A673 (cell line): ENCODE measurements around the gene SLC35E4. TPM values are rescaled to one million over a fixed set of nuclear protein-coding genes. Genes with fewer than 3 reads are reported as not detected.

Experiments
- BruUV-seq: library from RNA; stranded (reverse); fragments of 400-500 nt; replicated peaks from 2 replicates; lab custom pipeline; 2021; lab: Mats Ljungman, UMichigan
- CTCF ChIA-PET: fragments of 300-600 bp; sonication (Branson Sonifier 250); formaldehyde crosslinking; loops from one replicate; lab custom pipeline; 2022; ENCODE audit warnings: antibody characterized with exemption; lab: Charles Lee
- POLR2A ChIA-PET: fragments of 300-600 bp; sonication (Branson Sonifier 250); formaldehyde crosslinking; loops from one replicate; lab custom pipeline; 2022; ENCODE audit warnings: antibody characterized with exemption; ENCODE audit not compliant: low non-redundant PET; lab: Charles Lee
- DNase-seq: peaks from one replicate; pipeline ENCODE4 v3.0.0-alpha.2; 2015; ENCODE audit warnings: low spot score
- H3K27ac ChIP-seq: fragments of 200-600 bp; sonication (generic); 2 replicates; pipeline ENCODE4 v1.5.1; 2016; ENCODE audit warnings: mixed run types, low read depth, mild to moderate bottlenecking, mixed read lengths, antibody characterized with exemption, low read length; ENCODE audit not compliant: poor library complexity, severe bottlenecking
- H3K27me3 ChIP-seq: fragments of 200-600 bp; sonication (generic); replicated peaks from 2 replicates; pipeline ENCODE4 v1.6.1; 2017; ENCODE audit warnings: mixed run types, low read depth, mild to moderate bottlenecking, mixed read lengths, antibody characterized with exemption, low read length; ENCODE audit not compliant: insufficient read depth, poor library complexity
- H3K36me3 ChIP-seq: fragments of 200-600 bp; sonication (generic); 2 replicates; pipeline ENCODE4 v1.6.1; 2016; ENCODE audit warnings: mixed run types, mild to moderate bottlenecking, mixed read lengths, antibody characterized with exemption, low read length; ENCODE audit not compliant: insufficient read depth, poor library complexity, severe bottlenecking
- H3K4me1 ChIP-seq: fragments of 200-600 bp; sonication (generic); 2 replicates; pipeline ENCODE4 v1.6.1; 2017; ENCODE audit warnings: mixed run types, mild to moderate bottlenecking, mixed read lengths, antibody characterized with exemption, low read length; ENCODE audit not compliant: insufficient read depth, poor library complexity, severe bottlenecking
- H3K4me3 ChIP-seq: fragments of 200-600 bp; sonication (generic); 2 replicates; pipeline ENCODE4 v1.5.1; 2016; ENCODE audit warnings: low read depth, mixed run types, mild to moderate bottlenecking, mixed read lengths, low read length; ENCODE audit not compliant: poor library complexity, severe bottlenecking
- H3K9me3 ChIP-seq: fragments of 200-600 bp; sonication (generic); 2 replicates; pipeline ENCODE4 v1.6.1; 2016; ENCODE audit warnings: mixed run types, low read depth, mild to moderate bottlenecking, mixed read lengths, antibody characterized with exemption, low read length; ENCODE audit not compliant: poor library complexity, severe bottlenecking
- EZH2 ChIP-seq: fragments of 200-600 bp; sonication (generic); IDR thresholded peaks from 2 replicates; pipeline ENCODE4 v1.6.1; 2017; ENCODE audit warnings: borderline replicate concordance, low read depth, mild to moderate bottlenecking, mixed read lengths, antibody characterized with exemption, low read length; ENCODE audit not compliant: poor library complexity, severe bottlenecking
- intact Hi-C: fragments of 100-400 bp; cut with micrococcal nuclease; formaldehyde crosslinking; loops from one replicate; pipeline ENCODE4 v1.10.0; 2022; ENCODE audit not compliant: unreplicated experiment
- total RNA-seq: library from RNA; stranded (reverse); gene quantifications from 2 replicates; pipeline ENCODE4 v1.2.3, GENCODE V29; 2021
- TF ChIP-seq, protein P1 (sequence below): fragments of 300-800, 200-600 bp; sonication (generic); conservative IDR thresholded peaks from 2 replicates; pipeline ENCODE4 v1.5.1; 2017; ENCODE audit warnings: low read depth, mild to moderate bottlenecking, antibody characterized with exemption, low read length, moderate library complexity, mixed read lengths

Gene SLC35E4
- total RNA-seq, 1 experiment from 2014 or later: 2.4 TPM

GRCh38 chr22:30646518-30647160 is 11.1 kb downstream of the SLC35E4 start:
- no peak overlapping the region for H3K27ac ChIP-seq
- H3K4me3 ChIP-seq: no peak overlapping the region
- intact Hi-C loops: no loop called here
- no peaks in the 10 kb centered on the region for H3K36me3 ChIP-seq
- no TSS peak for BruUV-seq
- CTCF ChIA-PET: no interaction called here
- DNase-seq: no peak
- POLR2A ChIA-PET: no interaction called here
- H3K9me3 ChIP-seq: no peaks in the 10 kb centered on the region
- TF ChIP-seq EZH2: no peak
- TF ChIP-seq, protein P1, sequence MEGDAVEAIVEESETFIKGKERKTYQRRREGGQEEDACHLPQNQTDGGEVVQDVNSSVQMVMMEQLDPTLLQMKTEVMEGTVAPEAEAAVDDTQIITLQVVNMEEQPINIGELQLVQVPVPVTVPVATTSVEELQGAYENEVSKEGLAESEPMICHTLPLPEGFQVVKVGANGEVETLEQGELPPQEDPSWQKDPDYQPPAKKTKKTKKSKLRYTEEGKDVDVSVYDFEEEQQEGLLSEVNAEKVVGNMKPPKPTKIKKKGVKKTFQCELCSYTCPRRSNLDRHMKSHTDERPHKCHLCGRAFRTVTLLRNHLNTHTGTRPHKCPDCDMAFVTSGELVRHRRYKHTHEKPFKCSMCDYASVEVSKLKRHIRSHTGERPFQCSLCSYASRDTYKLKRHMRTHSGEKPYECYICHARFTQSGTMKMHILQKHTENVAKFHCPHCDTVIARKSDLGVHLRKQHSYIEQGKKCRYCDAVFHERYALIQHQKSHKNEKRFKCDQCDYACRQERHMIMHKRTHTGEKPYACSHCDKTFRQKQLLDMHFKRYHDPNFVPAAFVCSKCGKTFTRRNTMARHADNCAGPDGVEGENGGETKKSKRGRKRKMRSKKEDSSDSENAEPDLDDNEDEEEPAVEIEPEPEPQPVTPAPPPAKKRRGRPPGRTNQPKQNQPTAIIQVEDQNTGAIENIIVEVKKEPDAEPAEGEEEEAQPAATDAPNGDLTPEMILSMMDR: no peak
- H3K4me1 ChIP-seq: peaks cover 7% of the 10 kb centered on the region
- H3K27me3 ChIP-seq: no peaks in the 10 kb centered on the region

DNA sequence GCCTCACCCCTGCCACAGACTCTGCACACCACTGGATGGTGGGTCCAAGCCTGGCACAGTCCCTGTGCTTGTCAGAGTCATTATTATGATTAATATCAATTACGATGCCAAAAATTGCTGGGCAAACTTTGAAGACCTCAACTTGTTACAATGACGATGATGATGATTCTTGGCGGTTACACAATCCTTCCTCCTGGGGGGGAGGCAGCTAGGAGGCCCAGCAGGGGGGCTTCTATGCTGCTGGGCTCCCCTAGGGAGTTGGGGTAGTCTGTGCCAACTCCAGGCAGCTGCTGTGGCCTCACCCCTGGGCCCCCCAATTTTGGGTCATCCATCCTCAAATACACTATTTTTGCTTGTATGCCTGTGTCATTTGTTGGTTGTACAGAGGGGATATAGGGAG is 12.0 kb downstream of the SLC35E4 start:
- TF ChIP-seq, protein P1: no peak
- TF ChIP-seq EZH2: no peak
- CTCF ChIA-PET: no interaction called here

DNA sequence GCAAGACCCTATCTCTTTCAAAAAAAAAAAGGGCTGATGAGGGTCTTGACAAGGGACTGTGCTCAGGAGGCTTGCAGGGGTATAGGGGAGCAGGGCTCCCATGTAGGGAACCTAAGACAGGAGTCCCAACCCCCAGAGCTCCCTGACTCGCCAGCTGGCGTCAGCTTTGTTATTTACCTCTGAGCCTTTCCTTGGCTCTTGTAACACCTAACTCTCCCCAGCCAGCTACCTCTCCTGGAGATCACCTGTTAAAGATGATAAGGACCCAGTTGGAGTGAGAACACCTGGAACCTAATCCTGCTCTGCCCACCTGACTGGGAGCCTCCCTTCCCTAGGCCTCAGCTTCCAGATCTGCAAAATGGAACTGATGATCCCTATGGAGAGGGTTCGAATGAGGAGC is 13.2 kb downstream of the SLC35E4 start:
- H3K9me3 ChIP-seq: no peaks in the 10 kb centered on the region
- no peak overlapping the region for H3K27ac ChIP-seq
- H3K4me1 ChIP-seq: peaks cover 7% of the 10 kb centered on the region
- intact Hi-C loops: no loop called here
- CTCF ChIA-PET: interaction anchor here (0.6 kb wide), 1 partner anchor 17 kb away, joined by 3 read pairs; no protein-coding TSS in a partner anchor
- H3K36me3 ChIP-seq: no peaks in the 10 kb centered on the region
- H3K27me3 ChIP-seq: no peaks in the 10 kb centered on the region
- POLR2A ChIA-PET: no interaction called here
- no peak overlapping the region for H3K4me3 ChIP-seq
- BruUV-seq: no TSS peak
- DNase-seq: no peak
- TF ChIP-seq, protein P1: no peak
- TF ChIP-seq EZH2: no peak

More for the DNA sequence above, 12.0 kb downstream of the SLC35E4 start:
- Histone ChIP-seq H3K36me3 (no peaks in the 10 kb centered on the region), H3K27me3 (no peaks in the 10 kb centered on the region), H3K27ac (no peak overlapping the region), H3K4me3 (no peak overlapping the region), H3K4me1 (peaks cover 7% of the 10 kb centered on the region), H3K9me3 (no peaks in the 10 kb centered on the region)
- intact Hi-C loops: no loop called here
- POLR2A ChIA-PET: no interaction called here
- DNase-seq: no peak
- BruUV-seq: no TSS peak
